HepG2 (cell line): ENCODE data around the gene SNRNP27. TPM values are rescaled to one million over a fixed set of nuclear protein-coding genes. Genes with fewer than 3 reads are reported as not detected.

ENCODE experiments used
- ATAC-seq: fragments of 200-7000 bp; cut with Tn5 transposase; 3 replicates; pipeline ENCODE4 v1.9.1; 2020; ENCODE audit warnings: mild to moderate bottlenecking, moderate library complexity
- BruUV-seq: library from RNA; stranded (reverse); fragments of 400-500 nt; replicated peaks from 2 replicates; lab custom pipeline; 2021; lab: Mats Ljungman, UMichigan
- CTCF ChIA-PET: fragments of 300-600 bp; formaldehyde crosslinking; extraction: SDS; loops from one replicate; lab custom pipeline; 2021; ENCODE audit warnings: low total read pairs, inconsistent platforms, low intra/inter-chr PET ratio; lab: Yijun Ruan, JAX
- POLR2A ChIA-PET: fragments of 350-600 bp; sonication (Branson Sonifier 250); formaldehyde crosslinking; loops from one replicate; lab custom pipeline; 2020; ENCODE audit warnings: antibody characterized with exemption, inconsistent platforms; lab: Yijun Ruan, JAX
- DNase-seq: peaks from one replicate; pipeline ENCODE4 v3.0.0-alpha.2; 2015; ENCODE audit warnings: low spot score
- FAIRE-seq: peaks from 3 replicates; lab custom pipeline; 2011; peaks lifted over from hg19 to GRCh38; lab: Jason Lieb, UNC
- H2AFZ ChIP-seq: one replicate; pipeline ENCODE4 v1.6.1; 2011; ENCODE audit warnings: low read length, inconsistent platforms
- H3K27ac ChIP-seq: fragments of 300-600 bp; 3 replicates; pipeline ENCODE4 v1.8.0; 2011; ENCODE audit warnings: mixed run types, mild to moderate bottlenecking, mixed read lengths, low read length, inconsistent platforms; ENCODE audit not compliant: insufficient read depth; ENCODE audit errors: extremely low read length
- H3K27me3 ChIP-seq, 2 experiments: fragments of 200-600 bp in 1 of 2; 2 replicates in 1 of 2; 3 replicates in 1 of 2; pipeline versions ENCODE4 v1.6.0 to v1.8.0; 2011; ENCODE audit warnings: low read length in 2 of 2, mild to moderate bottlenecking in 2 of 2, moderate library complexity in 2 of 2, inconsistent platforms in 1 of 2; ENCODE audit not compliant: insufficient read depth in 2 of 2, control insufficient read depth in 1 of 2
- H3K36me3 ChIP-seq, 2 experiments: fragments of 200-600 bp in 1 of 2; replicated peaks in 1 of 2; 2 replicates in 1 of 2; 3 replicates in 1 of 2; pipeline versions ENCODE4 v1.5.1 to v1.8.0; 2011; ENCODE audit warnings: low read length in 2 of 2, inconsistent platforms in 1 of 2; ENCODE audit not compliant: insufficient read depth in 2 of 2, control insufficient read depth in 1 of 2
- H3K4me1 ChIP-seq: 2 replicates; pipeline ENCODE4 v1.5.1; 2012; ENCODE audit warnings: low read length, inconsistent platforms; ENCODE audit not compliant: insufficient read depth
- H3K4me2 ChIP-seq: 2 replicates; pipeline ENCODE4 v1.6.0; 2011; ENCODE audit warnings: low read depth, low read length, inconsistent platforms
- H3K4me3 ChIP-seq, 3 experiments: fragments of 200-600 bp in 1 of 3; sonication (generic), shearing (Covaris generic) in 1 of 3; replicated peaks in 1 of 3; 2 replicates each; pipeline ENCODE4 v1.5.1; 2011 to 2016; ENCODE audit warnings: low read length in 3 of 3, inconsistent platforms in 2 of 3, low read depth in 2 of 3, mild to moderate bottlenecking in 2 of 3, control low read depth in 1 of 3, mixed read lengths in 1 of 3; ENCODE audit not compliant: insufficient read depth in 1 of 3
- H3K79me2 ChIP-seq: one replicate; pipeline ENCODE4 v1.6.1; 2011; ENCODE audit warnings: low read length, inconsistent platforms; ENCODE audit not compliant: insufficient read depth
- H3K9ac ChIP-seq: 2 replicates; pipeline ENCODE4 v1.6.0; 2011; ENCODE audit warnings: mild to moderate bottlenecking, low read depth, low read length, inconsistent platforms; ENCODE audit not compliant: insufficient read depth
- H3K9me3 ChIP-seq: 2 replicates; pipeline ENCODE4 v1.5.1; 2012; ENCODE audit warnings: mild to moderate bottlenecking, low read length
- H4K20me1 ChIP-seq: 2 replicates; pipeline ENCODE4 v1.6.0; 2011; ENCODE audit warnings: inconsistent platforms, mild to moderate bottlenecking, low read length, moderate library complexity; ENCODE audit not compliant: insufficient read depth
- FOXA1 ChIP-seq, 2 experiments: fragments of 450-650 bp in 1 of 2; sonication (generic) in 1 of 2; formaldehyde crosslinking in 1 of 2; IDR thresholded peaks; 2 replicates each; pipeline versions ENCODE4 v1.4.0 to v1.6.1; 2016 to 2020; ENCODE audit warnings: missing genetic modification reagents in 1 of 2
- SALL1 ChIP-seq: sonication (generic); formaldehyde crosslinking; IDR thresholded peaks from 2 replicates; pipeline ENCODE4 v1.8.0; 2022; ENCODE audit warnings: mild to moderate bottlenecking, missing genetic modification reagents
- WGBS: methylation state at CpG from one replicate; pipeline ENCODE4 v1.1.6; 2017; ENCODE audit warnings: low lambda C conversion rate; 5-methylcytosine and 5-hydroxymethylcytosine counted together
- in situ Hi-C: cut with HindIII; loops from 2 replicates; pipeline ENCODE4 v1.10.0; 2017; ENCODE audit warnings: low pct_unique_long_range_greater_than_20kb; ENCODE audit not compliant: extremely low pct_ligation_motif_present
- intact Hi-C: fragments of 100-400 bp; cut with micrococcal nuclease; formaldehyde crosslinking; loops from one replicate; pipeline ENCODE4 v1.10.0; 2022; ENCODE audit not compliant: unreplicated experiment
- polyA plus RNA-seq, 8 experiments: library from polyadenylated mRNA; depleted of rRNA in 3 of 8; stranded (reverse) in 7 of 8; unstranded in 1 of 8; fragments of >200 nt; fragmentation: Illumina TruSeq in 4 of 8; extraction: Trizol in 4 of 8; gene quantifications; 2 replicates each; pipeline versions ENCODE4 v1.2.1 to v1.2.3, GENCODE V29; 2011 to 2016; ENCODE audit warnings: low read depth in 4 of 8, missing spikeins in 1 of 8, mixed read lengths in 1 of 8; ENCODE audit not compliant: insufficient read depth in 1 of 8
- total RNA-seq, 5 experiments: library from RNA; depleted of rRNA; stranded (reverse); fragments of >200 nt; fragmentation: Illumina TruSeq; extraction: Trizol; gene quantifications; 2 replicates each; pipeline ENCODE4 v1.2.3, GENCODE V29; 2016; ENCODE audit warnings: low read depth in 1 of 5
- TF ChIP-seq, protein P1 (sequence below): sonication (generic); formaldehyde crosslinking; IDR thresholded peaks from 2 replicates; pipeline ENCODE4 v1.4.0; 2020; ENCODE audit warnings: missing genetic modification reagents
- TF ChIP-seq, protein P2 (sequence below): sonication (generic); formaldehyde crosslinking; IDR thresholded peaks from 2 replicates; pipeline ENCODE4 v1.5.0; 2020; ENCODE audit warnings: mild to moderate bottlenecking, missing genetic modification reagents, moderate library complexity

Gene SNRNP27
- total and polyA plus RNA-seq, 2 of the 13 experiments (the other 11 are each of a cell fraction or from before 2014, with no cell fraction given): 49.8 to 54.6 TPM

DNA sequence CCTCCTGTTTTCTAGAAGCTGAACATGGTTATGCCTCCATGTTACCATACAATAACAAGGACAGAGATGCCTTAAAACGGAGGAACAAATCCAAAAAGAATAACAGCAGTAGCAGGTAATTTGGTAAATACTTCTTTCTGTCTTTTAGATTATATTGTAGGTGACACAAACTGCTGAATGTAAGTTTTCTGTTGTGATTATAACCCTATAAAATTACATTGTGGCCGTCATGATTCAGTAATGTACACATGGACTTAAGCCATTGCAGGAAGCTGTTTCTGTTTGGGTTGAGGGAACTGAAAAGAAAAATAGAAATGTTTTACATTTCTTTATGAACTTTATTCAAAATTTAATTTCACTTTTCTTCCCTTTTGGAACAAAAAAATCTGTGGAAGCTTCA lies 22.4 kb downstream of the SNRNP27 start:
- H3K4me1 ChIP-seq: peaks cover 37% of the 10 kb centered on the region
- peaks cover 0 to 32% of the 10 kb centered on the region in 2 experiments; a peak in 3 of 5 replicates for H3K36me3 ChIP-seq
- FAIRE-seq: no peak
- TSS peak; percentile 52 for BruUV-seq
- DNase-seq: no peak
- H3K27me3 ChIP-seq: no peaks in the 10 kb centered on the region
- peak overlapping the region; percentile 91 for H3K9ac ChIP-seq
- H3K79me2 ChIP-seq: peaks cover 18% of the 10 kb centered on the region
- H2AFZ ChIP-seq: no peak overlapping the region
- H4K20me1 ChIP-seq: no peaks in the 10 kb centered on the region
- in situ Hi-C loops (loop anchor here (5.0 kb wide), 1 partner anchor 151 kb away; no protein-coding TSS in a partner anchor), intact Hi-C loops (loop anchor here (5.0 kb wide), 2 partner anchors 51 to 276 kb away; partner anchors contain the start of gene C2orf42)
- H3K4me2 ChIP-seq: peak overlapping the region; percentile 81
- CTCF ChIA-PET: no interaction called here
- H3K4me3 ChIP-seq: peak overlapping the region; percentile 86 to 93 (median 93); a peak in 5 of 6 replicates
- no peak for ATAC-seq
- 39% methylated on average over 2 of the region's 2 CpGs for WGBS
- no peaks in the 10 kb centered on the region for H3K9me3 ChIP-seq
- POLR2A ChIA-PET: interaction anchor here (0.6 to 6.5 kb wide), 11 partner anchors 9 to 377 kb away, joined by 3 to 282 read pairs (median 60); partner anchors contain the start of genes PCBP1, SNRNP27 and SNRPG
- H3K27ac ChIP-seq: no peak overlapping the region
- TF ChIP-seq, protein P1, sequence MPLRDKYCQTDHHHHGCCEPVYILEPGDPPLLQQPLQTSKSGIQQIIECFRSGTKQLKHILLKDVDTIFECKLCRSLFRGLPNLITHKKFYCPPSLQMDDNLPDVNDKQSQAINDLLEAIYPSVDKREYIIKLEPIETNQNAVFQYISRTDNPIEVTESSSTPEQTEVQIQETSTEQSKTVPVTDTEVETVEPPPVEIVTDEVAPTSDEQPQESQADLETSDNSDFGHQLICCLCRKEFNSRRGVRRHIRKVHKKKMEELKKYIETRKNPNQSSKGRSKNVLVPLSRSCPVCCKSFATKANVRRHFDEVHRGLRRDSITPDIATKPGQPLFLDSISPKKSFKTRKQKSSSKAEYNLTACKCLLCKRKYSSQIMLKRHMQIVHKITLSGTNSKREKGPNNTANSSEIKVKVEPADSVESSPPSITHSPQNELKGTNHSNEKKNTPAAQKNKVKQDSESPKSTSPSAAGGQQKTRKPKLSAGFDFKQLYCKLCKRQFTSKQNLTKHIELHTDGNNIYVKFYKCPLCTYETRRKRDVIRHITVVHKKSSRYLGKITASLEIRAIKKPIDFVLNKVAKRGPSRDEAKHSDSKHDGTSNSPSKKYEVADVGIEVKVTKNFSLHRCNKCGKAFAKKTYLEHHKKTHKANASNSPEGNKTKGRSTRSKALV: 0 out of 2 replicates have a peak, but pooled peaks have one; percentile 6
- no peak for TF ChIP-seq FOXA1 (IDR thresholded peaks at IDR 0.05)
- peak; percentile 26; the same call in 1 of the 2 replicates for TF ChIP-seq FOXA1 (CRISPR knock-in tag; IDR thresholded peaks at IDR 0.05)
- TF ChIP-seq, protein P2, sequence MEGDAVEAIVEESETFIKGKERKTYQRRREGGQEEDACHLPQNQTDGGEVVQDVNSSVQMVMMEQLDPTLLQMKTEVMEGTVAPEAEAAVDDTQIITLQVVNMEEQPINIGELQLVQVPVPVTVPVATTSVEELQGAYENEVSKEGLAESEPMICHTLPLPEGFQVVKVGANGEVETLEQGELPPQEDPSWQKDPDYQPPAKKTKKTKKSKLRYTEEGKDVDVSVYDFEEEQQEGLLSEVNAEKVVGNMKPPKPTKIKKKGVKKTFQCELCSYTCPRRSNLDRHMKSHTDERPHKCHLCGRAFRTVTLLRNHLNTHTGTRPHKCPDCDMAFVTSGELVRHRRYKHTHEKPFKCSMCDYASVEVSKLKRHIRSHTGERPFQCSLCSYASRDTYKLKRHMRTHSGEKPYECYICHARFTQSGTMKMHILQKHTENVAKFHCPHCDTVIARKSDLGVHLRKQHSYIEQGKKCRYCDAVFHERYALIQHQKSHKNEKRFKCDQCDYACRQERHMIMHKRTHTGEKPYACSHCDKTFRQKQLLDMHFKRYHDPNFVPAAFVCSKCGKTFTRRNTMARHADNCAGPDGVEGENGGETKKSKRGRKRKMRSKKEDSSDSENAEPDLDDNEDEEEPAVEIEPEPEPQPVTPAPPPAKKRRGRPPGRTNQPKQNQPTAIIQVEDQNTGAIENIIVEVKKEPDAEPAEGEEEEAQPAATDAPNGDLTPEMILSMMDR (CRISPR knock-in tag): 0 out of 2 replicates have a peak, but pooled peaks have one; percentile 1
- TF ChIP-seq SALL1 (CRISPR knock-in tag): no peak
- TF ChIP-seq, all 625 proteins: peak for 3
